ENCODE measurements around the gene CPT1C. TPM values are rescaled to one million over a fixed set of nuclear protein-coding genes. Genes with fewer than 3 reads are reported as not detected.

Gene CPT1C
- total RNA-seq, 4 donors from 2014 or later: 0.26 to 0.97 (median 0.73) TPM; not detected in 1

- TF ChIP-seq CTCF (IDR thresholded peaks at IDR 0.05 in 4 of 5, conservative IDR thresholded peaks at IDR 0.05 in 1 of 5): no peak
- no peak for TF ChIP-seq POLR2A (IDR thresholded peaks at IDR 0.05)
Observed at GRCh38 chr19:49700563-49700962, 9.6 kb downstream of the CPT1C start.

GRCh38 chr19:49701271-49701786, 10.4 kb downstream of the CPT1C start:
- Histone ChIP-seq H3K4me1 (no peaks in the 10 kb centered on the region), H3K36me3 (no peaks in the 10 kb centered on the region), H3K9me3 (no peaks in the 10 kb centered on the region), H3K4me3 (no peak overlapping the region), H3K27me3 (peaks cover 0 to 5% (median 0%) of the 10 kb centered on the region in 3 donors), H3K27ac (no peak overlapping the region)
- in situ Hi-C loops (cut with MboI; ENCODE audit: low sequenced_read_pairs in 4 of 4) (no loop called here), intact Hi-C loops (cut with DNase I; ENCODE audit: low total_unique reads) (no loop called here)
- ATAC-seq (no peak), DNase-seq (no peak)
- TF ChIP-seq POLR2A (IDR thresholded peaks at IDR 0.05): no peak
- TF ChIP-seq CTCF (IDR thresholded peaks at IDR 0.05 in 4 of 5, conservative IDR thresholded peaks at IDR 0.05 in 1 of 5): no peak

More at GRCh38 chr19:49700563-49700962, 9.6 kb downstream of the CPT1C start:
- peaks cover 0 to 5% (median 0%) of the 10 kb centered on the region in 3 donors for H3K27me3 ChIP-seq
- no peaks in the 10 kb centered on the region for H3K4me1 ChIP-seq
- in situ Hi-C loops (cut with MboI; ENCODE audit: low sequenced_read_pairs in 4 of 4): no loop called here
- ATAC-seq: no peak
- no peaks in the 10 kb centered on the region for H3K36me3 ChIP-seq
- H3K4me3 ChIP-seq: no peak overlapping the region
- H3K27ac ChIP-seq: no peak overlapping the region
- DNase-seq: no peak
- intact Hi-C loops (cut with DNase I; ENCODE audit: low total_unique reads): no loop called here
- no peaks in the 10 kb centered on the region for H3K9me3 ChIP-seq

- TF ChIP-seq POLR2A (IDR thresholded peaks at IDR 0.05): no peak
- no peak for TF ChIP-seq CTCF (IDR thresholded peaks at IDR 0.05 in 4 of 5, conservative IDR thresholded peaks at IDR 0.05 in 1 of 5)
- Histone ChIP-seq H3K27me3 (peaks cover 0 to 5% (median 0%) of the 10 kb centered on the region in 3 donors), H3K4me1 (no peaks in the 10 kb centered on the region), H3K4me3 (no peak overlapping the region), H3K36me3 (no peaks in the 10 kb centered on the region), H3K9me3 (no peaks in the 10 kb centered on the region), H3K27ac (no peak overlapping the region)
- no peak for DNase-seq
- ATAC-seq: no peak
- in situ Hi-C loops (cut with MboI; ENCODE audit: low sequenced_read_pairs in 4 of 4) (no loop called here), intact Hi-C loops (cut with DNase I; ENCODE audit: low total_unique reads) (no loop called here)
Observed at GRCh38 chr19:49704888-49705642, 14.1 kb downstream of the CPT1C start.

- TF ChIP-seq POLR2A (IDR thresholded peaks at IDR 0.05) (no peak), CTCF (IDR thresholded peaks at IDR 0.05 in 4 of 5, conservative IDR thresholded peaks at IDR 0.05 in 1 of 5) (no peak)
- no peak overlapping the region for H3K27ac ChIP-seq
- H3K4me3 ChIP-seq: no peak overlapping the region
- H3K9me3 ChIP-seq: no peaks in the 10 kb centered on the region
- peaks cover 0 to 5% (median 0%) of the 10 kb centered on the region in 3 donors for H3K27me3 ChIP-seq
- H3K36me3 ChIP-seq: no peaks in the 10 kb centered on the region
- ATAC-seq (no peak), DNase-seq (no peak)
- no peaks in the 10 kb centered on the region for H3K4me1 ChIP-seq
- in situ Hi-C loops (cut with MboI; ENCODE audit: low sequenced_read_pairs in 4 of 4): no loop called here
- intact Hi-C loops (cut with DNase I; ENCODE audit: low total_unique reads): no loop called here
Observed at GRCh38 chr19:49705919-49706318, 15.0 kb downstream of the CPT1C start.
